Tibial nerve (tissue), 4 donors: ENCODE measurements around the gene VPS26A. TPM values are rescaled to one million over a fixed set of nuclear protein-coding genes. Genes with fewer than 3 reads are reported as not detected.

Experiments
- DNase-seq, 2 donors: peaks; one replicate each; pipeline ENCODE4 v3.0.0-alpha.2; 2019; ENCODE audit warnings: low spot score in 2 of 2
- H3K27ac ChIP-seq, 4 donors: fragments of 200-600 bp; sonication (generic) in 3 of 4; one replicate each; pipeline ENCODE4 v1.5.1; 2017 to 2019; ENCODE audit warnings: mild to moderate bottlenecking in 1 of 4
- H3K27me3 ChIP-seq, 2 donors: fragments of 200-600 bp; sonication (generic) in 1 of 2; one replicate each; pipeline versions ENCODE4 v1.5.1 to v1.6.0; 2017 to 2019
- H3K36me3 ChIP-seq, 3 donors: fragments of 200-600 bp; sonication (generic); one replicate each; pipeline ENCODE4 v1.5.1; 2018 to 2019
- H3K4me1 ChIP-seq, 4 donors: fragments of 200-600 bp; sonication (generic) in 3 of 4; one replicate each; pipeline ENCODE4 v1.5.1; 2017 to 2019
- H3K4me3 ChIP-seq, 4 donors: fragments of 200-600 bp; sonication (generic) in 3 of 4; one replicate each; pipeline ENCODE4 v1.5.1; 2017 to 2019; ENCODE audit warnings: mild to moderate bottlenecking in 1 of 4, moderate library complexity in 1 of 4
- H3K9me3 ChIP-seq, 4 donors: fragments of 200-600 bp; sonication (generic) in 3 of 4; one replicate each; pipeline ENCODE4 v1.5.1; 2017 to 2019
- CTCF ChIP-seq, 5 experiments: fragments of 200-600 bp in 3 of 5; fragments of 450-650 bp in 2 of 5; sonication (generic) in 3 of 5; IDR thresholded peaks; one replicate each; pipeline ENCODE4 v1.5.1; 2016 to 2019; ENCODE audit warnings: antibody characterized with exemption in 5 of 5, mild to moderate bottlenecking in 3 of 5, moderate library complexity in 2 of 5
- EP300 ChIP-seq, 2 donors: sonication (generic); formaldehyde crosslinking; IDR thresholded peaks; one replicate each; pipeline ENCODE4 v1.6.1; 2017; ENCODE audit warnings: antibody characterized with exemption in 2 of 2, mild to moderate bottlenecking in 1 of 2
- POLR2A ChIP-seq, 2 donors: fragments of 450-650 bp; IDR thresholded peaks; one replicate each; pipeline ENCODE4 v1.6.1; 2017; ENCODE audit warnings: antibody characterized with exemption in 2 of 2, mild to moderate bottlenecking in 2 of 2, moderate library complexity in 2 of 2
- WGBS, 2 donors: methylation state at CpG; one replicate each; pipeline ENCODE4 v1.1.5; 2018; 5-methylcytosine and 5-hydroxymethylcytosine counted together
- total RNA-seq, 4 donors: library from RNA; depleted of rRNA; stranded (reverse); fragments of >200 nt; gene quantifications; one replicate each; pipeline ENCODE4 v1.1.0, GENCODE V29; 2016

The VPS26A gene
- total RNA-seq, 4 donors from 2014 or later: 36.8 to 51.1 (median 39.0) TPM

- WGBS, 2 donors: 68 to 72% methylated on average over 16 of the region's 16 CpGs
- TF ChIP-seq EP300 (IDR thresholded peaks at IDR 0.05) (peak in 1 of 2 donors; percentile 70), CTCF (IDR thresholded peaks at IDR 0.05) (no peak), POLR2A (IDR thresholded peaks at IDR 0.05) (no peak)
- no peaks in the 10 kb centered on the region for H3K36me3 ChIP-seq
- peak overlapping the region in 2 of 4 donors; percentile 48 to 50 for H3K4me3 ChIP-seq
- H3K27me3 ChIP-seq: no peaks in the 10 kb centered on the region
- peaks cover 0 to 17% (median 5%) of the 10 kb centered on the region in 4 donors for H3K4me1 ChIP-seq
- no peak for DNase-seq
- no peaks in the 10 kb centered on the region for H3K9me3 ChIP-seq
- peak overlapping the region; percentile 30 to 90 (median 87) for H3K27ac ChIP-seq
Measured at GRCh38 chr10:69089638-69090599, 34.1 kb upstream of the VPS26A start.

GRCh38 chr10:69090685-69091084 is 33.3 kb upstream of the VPS26A start:
- Histone ChIP-seq H3K27me3 (no peaks in the 10 kb centered on the region), H3K4me3 (peak overlapping the region in 2 of 4 donors; percentile 24 to 50), H3K4me1 (peaks cover 0 to 17% (median 5%) of the 10 kb centered on the region in 4 donors), H3K27ac (peak overlapping the region; percentile 30 to 90 (median 87)), H3K9me3 (no peaks in the 10 kb centered on the region), H3K36me3 (no peaks in the 10 kb centered on the region)
- 88 to 91% methylated on average over 1 of the region's 1 CpG for WGBS, 2 donors
- TF ChIP-seq CTCF (IDR thresholded peaks at IDR 0.05) (no peak), EP300 (IDR thresholded peaks at IDR 0.05) (no peak), POLR2A (IDR thresholded peaks at IDR 0.05) (no peak)
- DNase-seq: no peak

GRCh38 chr10:69091143-69091651 is 32.8 kb upstream of the VPS26A start:
- Histone ChIP-seq H3K4me1 (peaks cover 0 to 17% (median 5%) of the 10 kb centered on the region in 4 donors), H3K4me3 (peak overlapping the region in 2 of 4 donors; percentile 24 to 50), H3K9me3 (no peaks in the 10 kb centered on the region), H3K27me3 (no peaks in the 10 kb centered on the region), H3K27ac (peak overlapping the region in 3 of 4 donors; percentile 84 to 90 (median 90)), H3K36me3 (no peaks in the 10 kb centered on the region)
- no peak for DNase-seq
- 55 to 62% methylated on average over 8 of the region's 8 CpGs for WGBS, 2 donors
- TF ChIP-seq EP300 (IDR thresholded peaks at IDR 0.05) (no peak), CTCF (IDR thresholded peaks at IDR 0.05) (no peak), POLR2A (IDR thresholded peaks at IDR 0.05) (no peak)

GRCh38 chr10:69092959-69093850 is 30.8 kb upstream of the VPS26A start:
- Histone ChIP-seq H3K4me1 (peaks cover 0 to 8% (median 3%) of the 10 kb centered on the region in 4 donors), H3K4me3 (no peak overlapping the region), H3K36me3 (no peaks in the 10 kb centered on the region), H3K9me3 (no peaks in the 10 kb centered on the region), H3K27ac (peak overlapping the region in 2 of 4 donors; percentile 8 to 29), H3K27me3 (no peaks in the 10 kb centered on the region)
- WGBS, 2 donors: 52 to 54% methylated on average over 17 of the region's 17 CpGs
- TF ChIP-seq POLR2A (IDR thresholded peaks at IDR 0.05): no peak
- TF ChIP-seq EP300 (IDR thresholded peaks at IDR 0.05): peak; percentile 8 to 72
- peak; percentile 59 to 84 (median 79) for TF ChIP-seq CTCF (IDR thresholded peaks at IDR 0.05)
- peak; percentile 70 to 97 for DNase-seq
